ENCODE measurements around the gene DHRS7. TPM values are rescaled to one million over a fixed set of nuclear protein-coding genes. Genes with fewer than 3 reads are reported as not detected.

DHRS7 gene
- total and polyA plus RNA-seq, 4 donors = 45.5 to 91.8 (median 78.0) TPM

DNA sequence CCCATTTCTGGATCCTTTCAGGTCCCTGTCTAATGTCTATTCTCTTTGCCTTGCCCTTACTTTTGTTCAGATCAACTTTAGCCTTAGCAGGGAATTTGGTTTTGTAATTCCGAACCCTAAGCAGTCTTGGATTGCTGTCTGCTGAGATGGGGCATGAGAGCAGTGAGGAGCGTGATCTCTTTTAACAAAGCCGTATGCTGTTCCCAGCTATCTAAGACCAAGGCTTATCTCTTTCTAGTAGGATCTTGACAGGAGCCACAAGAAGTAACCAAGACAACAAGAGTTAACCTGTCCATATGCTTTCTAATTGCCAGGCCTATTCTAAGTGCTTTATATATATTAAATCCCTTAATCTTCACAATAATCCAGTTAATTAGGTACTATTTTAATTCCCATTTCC lies 4.5 kb upstream of the DHRS7 start:
- H3K27ac ChIP-seq (ENCODE audit: low read depth in 1 of 2, low read length in 1 of 2) = no peak overlapping the region
- H3K36me3 ChIP-seq (ENCODE audit: control insufficient read depth in 4 of 4, insufficient read depth in 4 of 4, low read length in 4 of 4) = peaks cover 0 to 3% (median 0%) of the 10 kb centered on the region in 4 donors
- WGBS, 2 donors = 96 to 99% methylated on average over 3 of the region's 3 CpGs
- peaks cover 0 to 4% (median 0%) of the 10 kb centered on the region in 3 donors for H3K27me3 ChIP-seq (ENCODE audit: control insufficient read depth in 3 of 3, insufficient read depth in 3 of 3, low read length in 2 of 3)
- no peaks in the 10 kb centered on the region for H3K9me3 ChIP-seq (ENCODE audit: control insufficient read depth in 4 of 4, insufficient read depth in 3 of 4, low read length in 3 of 4)
- no peak for ATAC-seq (ENCODE audit: insufficient read depth, low FRiP score)
- TF ChIP-seq, protein P1, sequence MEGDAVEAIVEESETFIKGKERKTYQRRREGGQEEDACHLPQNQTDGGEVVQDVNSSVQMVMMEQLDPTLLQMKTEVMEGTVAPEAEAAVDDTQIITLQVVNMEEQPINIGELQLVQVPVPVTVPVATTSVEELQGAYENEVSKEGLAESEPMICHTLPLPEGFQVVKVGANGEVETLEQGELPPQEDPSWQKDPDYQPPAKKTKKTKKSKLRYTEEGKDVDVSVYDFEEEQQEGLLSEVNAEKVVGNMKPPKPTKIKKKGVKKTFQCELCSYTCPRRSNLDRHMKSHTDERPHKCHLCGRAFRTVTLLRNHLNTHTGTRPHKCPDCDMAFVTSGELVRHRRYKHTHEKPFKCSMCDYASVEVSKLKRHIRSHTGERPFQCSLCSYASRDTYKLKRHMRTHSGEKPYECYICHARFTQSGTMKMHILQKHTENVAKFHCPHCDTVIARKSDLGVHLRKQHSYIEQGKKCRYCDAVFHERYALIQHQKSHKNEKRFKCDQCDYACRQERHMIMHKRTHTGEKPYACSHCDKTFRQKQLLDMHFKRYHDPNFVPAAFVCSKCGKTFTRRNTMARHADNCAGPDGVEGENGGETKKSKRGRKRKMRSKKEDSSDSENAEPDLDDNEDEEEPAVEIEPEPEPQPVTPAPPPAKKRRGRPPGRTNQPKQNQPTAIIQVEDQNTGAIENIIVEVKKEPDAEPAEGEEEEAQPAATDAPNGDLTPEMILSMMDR (IDR thresholded peaks at IDR 0.05; ENCODE audit: control extremely low read depth, extremely low read depth) = no peak
- H3K4me1 ChIP-seq (ENCODE audit: control insufficient read depth in 5 of 5, insufficient read depth in 5 of 5, low read length in 5 of 5) = peaks cover 0 to 8% (median 0%) of the 10 kb centered on the region in 5 donors
- DNase-seq = no peak
- no peak overlapping the region for H3K9ac ChIP-seq (ENCODE audit: insufficient read depth in 1 of 2, low read length in 2 of 2)
- H3K4me3 ChIP-seq = no peak overlapping the region

GRCh38 chr14:60166142-60166541 lies 944 bp upstream of the DHRS7 start:
- peak overlapping the region in 1 of 2 donors; percentile 93 for H3K9ac ChIP-seq (ENCODE audit: insufficient read depth in 1 of 2, low read length in 2 of 2)
- no peak overlapping the region for H3K4me3 ChIP-seq
- TF ChIP-seq, protein P1 (IDR thresholded peaks at IDR 0.05; ENCODE audit: control extremely low read depth, extremely low read depth) = no peak
- H3K27me3 ChIP-seq (ENCODE audit: control insufficient read depth in 3 of 3, insufficient read depth in 3 of 3, low read length in 2 of 3) = peaks cover 0 to 4% (median 0%) of the 10 kb centered on the region in 3 donors
- WGBS, 2 donors = 72 to 73% methylated on average over 3 of the region's 3 CpGs
- peaks cover 0 to 17% (median 3%) of the 10 kb centered on the region in 5 donors for H3K4me1 ChIP-seq (ENCODE audit: control insufficient read depth in 5 of 5, insufficient read depth in 5 of 5, low read length in 5 of 5)
- H3K36me3 ChIP-seq (ENCODE audit: control insufficient read depth in 4 of 4, insufficient read depth in 4 of 4, low read length in 4 of 4) = peaks cover 0 to 3% (median 2%) of the 10 kb centered on the region in 4 donors
- ATAC-seq (ENCODE audit: insufficient read depth, low FRiP score) (no peak), DNase-seq (no peak)
- no peak overlapping the region for H3K27ac ChIP-seq (ENCODE audit: low read depth in 1 of 2, low read length in 1 of 2)
- no peaks in the 10 kb centered on the region for H3K9me3 ChIP-seq (ENCODE audit: control insufficient read depth in 4 of 4, insufficient read depth in 3 of 4, low read length in 3 of 4)

GRCh38 chr14:60165547-60165876 lies 314 bp upstream of the DHRS7 start:
- H3K4me3 ChIP-seq = peak overlapping the region; percentile 82
- peaks cover 0 to 3% (median 3%) of the 10 kb centered on the region in 4 donors for H3K36me3 ChIP-seq (ENCODE audit: control insufficient read depth in 4 of 4, insufficient read depth in 4 of 4, low read length in 4 of 4)
- WGBS, 2 donors = 3 to 4% methylated on average over 4 of the region's 4 CpGs
- H3K27ac ChIP-seq (ENCODE audit: low read depth in 1 of 2, low read length in 1 of 2) = peak overlapping the region; percentile 96 to 99
- ATAC-seq (ENCODE audit: insufficient read depth, low FRiP score) (no peak), DNase-seq (peak in 1 of 3 donors; percentile 11)
- H3K9ac ChIP-seq (ENCODE audit: insufficient read depth in 1 of 2, low read length in 2 of 2) = peak overlapping the region in 1 of 2 donors; percentile 93
- peaks cover 0 to 17% (median 3%) of the 10 kb centered on the region in 5 donors for H3K4me1 ChIP-seq (ENCODE audit: control insufficient read depth in 5 of 5, insufficient read depth in 5 of 5, low read length in 5 of 5)
- H3K9me3 ChIP-seq (ENCODE audit: control insufficient read depth in 4 of 4, insufficient read depth in 3 of 4, low read length in 3 of 4) = no peaks in the 10 kb centered on the region
- TF ChIP-seq, protein P1 (IDR thresholded peaks at IDR 0.05; ENCODE audit: control extremely low read depth, extremely low read depth) = no peak
- peaks cover 0 to 4% (median 0%) of the 10 kb centered on the region in 3 donors for H3K27me3 ChIP-seq (ENCODE audit: control insufficient read depth in 3 of 3, insufficient read depth in 3 of 3, low read length in 2 of 3)

DNA sequence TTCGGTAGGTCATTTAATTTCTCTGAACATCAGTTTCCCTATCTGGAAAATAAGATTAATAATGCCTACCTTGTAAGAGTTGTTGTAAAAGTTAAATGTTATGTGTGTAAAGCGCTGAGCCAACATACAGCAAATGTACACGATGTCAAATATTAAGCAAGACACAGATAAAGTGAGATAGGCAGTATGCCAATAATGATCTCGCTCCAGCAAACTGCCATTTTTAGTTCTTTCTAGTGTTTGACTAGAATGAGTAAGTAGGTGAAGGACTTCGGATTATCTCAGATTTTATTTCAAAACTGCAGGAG lies 840 bp downstream of the DHRS7 start:
- Histone ChIP-seq H3K36me3 (ENCODE audit: control insufficient read depth in 4 of 4, insufficient read depth in 4 of 4, low read length in 4 of 4) (peaks cover 0 to 3% (median 3%) of the 10 kb centered on the region in 4 donors), H3K9me3 (ENCODE audit: control insufficient read depth in 4 of 4, insufficient read depth in 3 of 4, low read length in 3 of 4) (no peaks in the 10 kb centered on the region), H3K27ac (ENCODE audit: low read depth in 1 of 2, low read length in 1 of 2) (peak overlapping the region; percentile 96 to 99), H3K9ac (ENCODE audit: insufficient read depth in 1 of 2, low read length in 2 of 2) (peak overlapping the region; percentile 84 to 95), H3K27me3 (ENCODE audit: control insufficient read depth in 3 of 3, insufficient read depth in 3 of 3, low read length in 2 of 3) (peaks cover 0 to 4% (median 0%) of the 10 kb centered on the region in 3 donors), H3K4me1 (ENCODE audit: control insufficient read depth in 5 of 5, insufficient read depth in 5 of 5, low read length in 5 of 5) (peaks cover 0 to 17% (median 5%) of the 10 kb centered on the region in 5 donors), H3K4me3 (peak overlapping the region; percentile 82)
- TF ChIP-seq, protein P1 (IDR thresholded peaks at IDR 0.05; ENCODE audit: control extremely low read depth, extremely low read depth) = no peak
- WGBS, 2 donors = 11 to 17% methylated on average over 5 of the region's 5 CpGs
- peak in 2 of 3 donors; percentile 84 to 91 for DNase-seq
- no peak for ATAC-seq (ENCODE audit: insufficient read depth, low FRiP score)

Measured in lung (tissue), 12 donors.